PC-9 (cell line): ENCODE results near the gene MNS1. TPM values are rescaled to one million over a fixed set of nuclear protein-coding genes. Genes with fewer than 3 reads are reported as not detected.

Source experiments
- BruUV-seq: library from RNA; stranded (reverse); fragments of 400-500 nt; replicated peaks from 2 replicates; lab custom pipeline; 2021; lab: Mats Ljungman, UMichigan
- CTCF ChIA-PET: fragments of 300-600 bp; sonication (Branson Sonifier 250); formaldehyde crosslinking; loops from one replicate; lab custom pipeline; 2022; ENCODE audit warnings: antibody characterized with exemption; lab: Charles Lee
- POLR2A ChIA-PET: fragments of 300-600 bp; sonication (Branson Sonifier 250); formaldehyde crosslinking; loops from one replicate; lab custom pipeline; 2022; ENCODE audit warnings: antibody characterized with exemption; ENCODE audit not compliant: unreplicated experiment; lab: Charles Lee
- DNase-seq, 2 experiments: peaks; one replicate each; pipeline versions ENCODE4 v3.0.0 to v3.0.0-alpha.2; 2015 to 2022; ENCODE audit warnings: mixed read lengths in 1 of 2
- H2AFZ ChIP-seq: fragments of 200-600 bp; sonication (generic); 2 replicates; pipeline ENCODE4 v1.8.1; 2017; ENCODE audit warnings: antibody characterized with exemption
- H3F3A ChIP-seq: fragments of 200-600 bp; sonication (generic); 2 replicates; pipeline ENCODE4 v1.8.1; 2017; ENCODE audit warnings: antibody characterized with exemption, mild to moderate bottlenecking, low read depth; ENCODE audit not compliant: insufficient read depth
- H3K27ac ChIP-seq: fragments of 200-600 bp; sonication (generic); 2 replicates; pipeline ENCODE4 v1.6.1; 2016; ENCODE audit warnings: mixed run types
- H3K27me3 ChIP-seq: fragments of 200-600 bp; sonication (generic); 2 replicates; pipeline ENCODE4 v1.6.1; 2016; ENCODE audit warnings: low read depth, mixed run types; ENCODE audit not compliant: insufficient read depth
- H3K36me3 ChIP-seq: fragments of 200-600 bp; sonication (generic); 2 replicates; pipeline ENCODE4 v1.6.1; 2016; ENCODE audit warnings: low read depth, mixed run types
- H3K4me1 ChIP-seq: fragments of 200-600 bp; sonication (generic); replicated peaks from 2 replicates; pipeline ENCODE4 v1.6.1; 2016; ENCODE audit warnings: mixed run types; ENCODE audit not compliant: insufficient read depth
- H3K4me2 ChIP-seq: fragments of 200-600 bp; sonication (generic); 2 replicates; pipeline ENCODE4 v1.6.1; 2017; ENCODE audit warnings: mixed run types
- H3K4me3 ChIP-seq: fragments of 200-600 bp; sonication (generic); 2 replicates; pipeline ENCODE4 v1.6.1; 2016; ENCODE audit warnings: mixed run types
- H3K79me2 ChIP-seq: fragments of 200-600 bp; sonication (generic); 2 replicates; pipeline ENCODE4 v1.6.1; 2017; ENCODE audit warnings: low read depth, mixed run types
- H3K9me2 ChIP-seq: fragments of 200-600 bp; sonication (generic); 2 replicates; pipeline ENCODE4 v1.8.1; 2017; ENCODE audit warnings: mild to moderate bottlenecking; ENCODE audit not compliant: insufficient read depth
- H3K9me3 ChIP-seq: fragments of 200-600 bp; sonication (generic); 2 replicates; pipeline ENCODE4 v1.8.1; 2016; ENCODE audit warnings: low read depth; ENCODE audit not compliant: insufficient read depth
- H4K20me1 ChIP-seq: fragments of 200-600 bp; sonication (generic); 2 replicates; pipeline ENCODE4 v1.8.1; 2017; ENCODE audit not compliant: insufficient read depth
- EZH2 ChIP-seq: fragments of 200-600 bp; sonication (generic); IDR thresholded peaks from 2 replicates; pipeline ENCODE4 v1.8.0; 2017; ENCODE audit warnings: antibody characterized with exemption, low read depth
- intact Hi-C: fragments of 100-400 bp; cut with micrococcal nuclease; formaldehyde crosslinking; loops from one replicate; pipeline ENCODE4 v1.10.0; 2022; ENCODE audit not compliant: unreplicated experiment
- total RNA-seq: library from RNA; stranded (reverse); gene quantifications from 2 replicates; pipeline ENCODE4 v1.2.3, GENCODE V29; 2021
- TF ChIP-seq, protein P1 (sequence below): fragments of 200-600 bp; sonication (generic); conservative IDR thresholded peaks from 2 replicates; pipeline ENCODE4 v1.6.1; 2017; ENCODE audit warnings: mixed run types, antibody characterized with exemption, mild to moderate bottlenecking, moderate library complexity

The MNS1 gene
- total RNA-seq, 1 experiment from 2014 or later = 16.2 TPM

DNA sequence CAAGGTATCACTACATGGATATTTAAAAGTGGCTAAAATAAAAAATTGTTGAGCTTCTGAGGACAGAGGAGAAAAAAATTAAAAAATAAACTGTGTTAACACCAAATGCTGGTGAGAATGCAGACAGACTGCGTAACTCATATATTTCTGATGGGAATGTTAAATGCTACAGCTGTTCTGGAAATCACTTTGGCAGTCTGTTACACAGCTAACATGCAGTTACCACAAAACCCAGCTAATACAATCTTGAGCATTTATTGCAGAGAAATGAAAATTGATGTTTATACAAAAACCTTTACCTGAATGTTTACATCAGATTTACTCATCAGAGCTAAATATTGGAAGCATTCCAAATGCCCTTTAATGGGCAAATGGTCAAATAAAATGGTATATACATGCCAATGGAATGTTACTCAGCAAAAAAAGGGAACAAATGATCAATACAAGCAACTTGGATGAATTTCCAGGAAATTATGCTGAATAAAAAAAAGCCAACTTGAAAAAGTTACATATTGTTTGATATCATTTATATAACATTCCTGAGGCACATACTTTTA lies 24.6 kb downstream of the MNS1 start:
- BruUV-seq = no TSS peak
- Histone ChIP-seq H3K36me3 (no peaks in the 10 kb centered on the region), H3K4me3 (no peak overlapping the region), H3K9me2 (no peaks in the 10 kb centered on the region), H3K4me1 (no peaks in the 10 kb centered on the region), H3K27me3 (no peaks in the 10 kb centered on the region), H3K9me3 (no peaks in the 10 kb centered on the region), H3K27ac (no peak overlapping the region), H3K4me2 (no peak overlapping the region), H2AFZ (no peak overlapping the region), H3K79me2 (no peaks in the 10 kb centered on the region), H4K20me1 (no peaks in the 10 kb centered on the region), H3F3A (no peaks in the 10 kb centered on the region)
- CTCF ChIA-PET = no interaction called here
- TF ChIP-seq, protein P1, sequence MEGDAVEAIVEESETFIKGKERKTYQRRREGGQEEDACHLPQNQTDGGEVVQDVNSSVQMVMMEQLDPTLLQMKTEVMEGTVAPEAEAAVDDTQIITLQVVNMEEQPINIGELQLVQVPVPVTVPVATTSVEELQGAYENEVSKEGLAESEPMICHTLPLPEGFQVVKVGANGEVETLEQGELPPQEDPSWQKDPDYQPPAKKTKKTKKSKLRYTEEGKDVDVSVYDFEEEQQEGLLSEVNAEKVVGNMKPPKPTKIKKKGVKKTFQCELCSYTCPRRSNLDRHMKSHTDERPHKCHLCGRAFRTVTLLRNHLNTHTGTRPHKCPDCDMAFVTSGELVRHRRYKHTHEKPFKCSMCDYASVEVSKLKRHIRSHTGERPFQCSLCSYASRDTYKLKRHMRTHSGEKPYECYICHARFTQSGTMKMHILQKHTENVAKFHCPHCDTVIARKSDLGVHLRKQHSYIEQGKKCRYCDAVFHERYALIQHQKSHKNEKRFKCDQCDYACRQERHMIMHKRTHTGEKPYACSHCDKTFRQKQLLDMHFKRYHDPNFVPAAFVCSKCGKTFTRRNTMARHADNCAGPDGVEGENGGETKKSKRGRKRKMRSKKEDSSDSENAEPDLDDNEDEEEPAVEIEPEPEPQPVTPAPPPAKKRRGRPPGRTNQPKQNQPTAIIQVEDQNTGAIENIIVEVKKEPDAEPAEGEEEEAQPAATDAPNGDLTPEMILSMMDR = no peak
- no peak for TF ChIP-seq EZH2
- no peak for DNase-seq
- intact Hi-C loops = no loop called here
- POLR2A ChIA-PET = no interaction called here

DNA sequence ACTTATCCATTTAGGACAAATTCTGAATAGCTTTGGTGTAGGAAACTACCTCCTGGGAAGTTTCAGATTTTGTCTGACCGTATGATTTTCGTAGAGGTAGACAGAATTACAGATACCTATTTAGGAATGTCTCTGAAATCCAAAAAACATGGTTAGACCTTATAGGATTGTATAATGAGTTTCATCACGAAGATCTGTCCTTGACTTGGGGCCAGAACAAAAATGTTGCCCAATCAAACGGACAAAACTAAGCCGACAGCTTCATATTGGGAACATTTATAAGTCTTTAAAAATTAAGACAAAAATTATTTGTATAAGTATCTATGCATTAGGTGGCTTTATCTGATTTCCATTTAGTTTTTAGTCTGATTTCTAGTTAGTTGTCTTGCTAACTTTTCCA lies 32.6 kb downstream of the MNS1 start:
- Histone ChIP-seq H3K9me3 (no peaks in the 10 kb centered on the region), H3K4me3 (no peak overlapping the region), H3K27me3 (no peaks in the 10 kb centered on the region), H3K4me2 (no peak overlapping the region), H3K4me1 (no peaks in the 10 kb centered on the region), H2AFZ (no peak overlapping the region), H4K20me1 (no peaks in the 10 kb centered on the region), H3F3A (no peaks in the 10 kb centered on the region), H3K27ac (no peak overlapping the region), H3K9me2 (no peaks in the 10 kb centered on the region), H3K79me2 (no peaks in the 10 kb centered on the region), H3K36me3 (no peaks in the 10 kb centered on the region)
- BruUV-seq = no TSS peak
- POLR2A ChIA-PET = no interaction called here
- CTCF ChIA-PET = no interaction called here
- no peak for DNase-seq
- TF ChIP-seq, protein P1 = no peak
- TF ChIP-seq EZH2 = no peak
- intact Hi-C loops = no loop called here

DNA sequence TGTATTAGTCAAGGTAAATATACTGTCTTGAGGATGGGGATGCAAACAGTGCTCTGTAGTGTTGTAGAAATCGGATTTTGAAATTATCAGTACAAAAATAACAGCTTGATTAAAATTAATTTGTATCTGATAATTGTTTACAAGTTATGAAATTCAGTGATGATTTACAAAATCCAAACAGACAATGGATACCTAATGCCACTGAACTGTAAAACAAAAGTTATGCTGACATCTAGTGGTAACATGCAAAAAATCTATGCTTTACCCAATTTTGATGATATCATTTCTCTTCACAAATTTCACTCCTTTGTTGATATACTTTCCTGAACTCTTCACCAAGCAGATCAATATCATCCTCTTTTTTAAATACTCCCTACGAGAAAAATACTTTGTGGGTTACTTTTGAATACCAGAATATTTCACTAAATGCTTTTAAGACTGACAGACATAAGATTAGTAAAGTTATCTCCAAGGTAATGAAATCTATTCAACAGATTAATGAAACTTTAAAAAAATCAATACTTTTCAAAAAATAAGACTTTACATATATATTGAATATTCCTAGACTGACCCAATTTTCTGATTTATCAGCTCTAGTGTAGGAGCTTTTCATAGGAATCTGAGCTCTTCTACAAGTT lies 36.0 kb downstream of the MNS1 start:
- Histone ChIP-seq H4K20me1 (no peaks in the 10 kb centered on the region), H3K4me3 (no peak overlapping the region), H3K36me3 (no peaks in the 10 kb centered on the region), H3K27ac (no peak overlapping the region), H3K79me2 (no peaks in the 10 kb centered on the region), H3K4me2 (no peak overlapping the region), H3K4me1 (no peaks in the 10 kb centered on the region), H3F3A (no peaks in the 10 kb centered on the region), H3K9me3 (no peaks in the 10 kb centered on the region), H3K9me2 (no peaks in the 10 kb centered on the region), H2AFZ (no peak overlapping the region), H3K27me3 (no peaks in the 10 kb centered on the region)
- POLR2A ChIA-PET = no interaction called here
- CTCF ChIA-PET = interaction anchor here (0.6 to 0.8 kb wide), 2 partner anchors 180 to 801 kb away, joined by 3 read pairs; no protein-coding TSS in a partner anchor
- intact Hi-C loops = loop anchor here (1.0 to 10.0 kb wide), 3 partner anchors 180 to 784 kb away; no protein-coding TSS in a partner anchor
- DNase-seq = no peak
- TF ChIP-seq, protein P1 = peak; percentile 65
- TF ChIP-seq EZH2 = no peak
- BruUV-seq = no TSS peak
